Hematopoietic multipotent progenitor cell treated with erythropoietin and hydrocortisone succinate and interleukin-3 and kit ligand, for 4 days (in vitro differentiated cells): ENCODE results near the gene COBL.

Experiments
- DNase-seq: peaks from one replicate; pipeline ENCODE4 v3.0.0-alpha.2; 2015

Gene COBL

DNA sequence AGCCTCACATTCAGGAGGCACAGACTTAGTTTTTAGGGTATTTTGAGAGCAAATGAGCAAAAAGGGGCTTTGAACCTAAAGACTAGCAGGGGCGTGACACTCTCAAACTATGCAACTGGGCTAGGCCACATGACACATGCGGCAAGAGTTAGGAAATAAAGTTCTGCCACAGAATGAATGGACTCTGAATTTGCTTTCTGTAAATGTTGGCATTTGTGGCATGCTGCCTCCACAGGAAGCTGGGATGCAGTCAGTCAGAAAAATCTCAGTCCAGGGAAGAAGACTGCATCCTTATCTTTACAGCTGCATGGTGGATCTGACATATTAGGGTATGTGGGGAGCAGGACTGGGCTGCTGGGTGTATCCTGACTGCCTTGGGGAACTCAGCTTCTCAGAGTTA is 181.0 kb downstream of the COBL start:
- DNase-seq = no peak

DNA sequence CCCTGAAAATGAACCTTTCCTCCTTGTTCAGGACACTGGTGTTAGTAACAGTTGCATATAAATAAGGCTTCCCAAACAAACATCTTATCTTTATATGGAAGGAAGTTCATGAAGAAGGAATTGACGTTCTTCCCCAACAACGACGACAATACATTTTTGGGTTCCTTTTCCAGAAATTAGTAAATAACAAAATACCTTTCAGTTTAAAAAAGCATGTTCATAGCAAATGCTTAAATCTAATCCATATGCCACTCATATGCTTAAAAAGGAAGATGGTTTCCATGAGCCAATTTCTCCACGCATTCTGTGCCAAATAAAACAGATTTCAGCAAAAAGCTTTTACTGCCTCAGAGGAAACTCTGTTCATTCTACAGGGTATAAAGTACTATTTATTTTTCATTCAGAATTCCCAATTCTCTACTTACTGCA is 182.6 kb downstream of the COBL start:
- no peak for DNase-seq

DNA sequence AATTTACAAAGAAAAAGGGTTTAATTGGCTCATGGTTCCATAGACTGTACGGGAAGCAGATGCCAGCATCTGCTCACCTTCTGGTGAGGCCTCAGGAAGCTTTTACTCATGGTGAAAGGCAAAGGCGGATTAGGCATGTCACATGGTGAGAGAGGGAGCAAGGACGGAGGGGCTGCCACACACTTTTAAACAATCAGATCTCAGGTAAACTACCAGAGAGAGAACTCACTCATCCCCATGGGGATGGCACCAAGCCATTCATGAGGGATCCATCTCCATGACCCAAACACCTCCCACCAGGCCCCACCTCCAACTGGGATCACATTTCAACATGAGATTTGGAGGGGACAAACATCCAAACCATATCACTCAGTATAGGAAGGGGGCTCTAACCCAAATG is 183.9 kb downstream of the COBL start:
- DNase-seq = no peak

DNA sequence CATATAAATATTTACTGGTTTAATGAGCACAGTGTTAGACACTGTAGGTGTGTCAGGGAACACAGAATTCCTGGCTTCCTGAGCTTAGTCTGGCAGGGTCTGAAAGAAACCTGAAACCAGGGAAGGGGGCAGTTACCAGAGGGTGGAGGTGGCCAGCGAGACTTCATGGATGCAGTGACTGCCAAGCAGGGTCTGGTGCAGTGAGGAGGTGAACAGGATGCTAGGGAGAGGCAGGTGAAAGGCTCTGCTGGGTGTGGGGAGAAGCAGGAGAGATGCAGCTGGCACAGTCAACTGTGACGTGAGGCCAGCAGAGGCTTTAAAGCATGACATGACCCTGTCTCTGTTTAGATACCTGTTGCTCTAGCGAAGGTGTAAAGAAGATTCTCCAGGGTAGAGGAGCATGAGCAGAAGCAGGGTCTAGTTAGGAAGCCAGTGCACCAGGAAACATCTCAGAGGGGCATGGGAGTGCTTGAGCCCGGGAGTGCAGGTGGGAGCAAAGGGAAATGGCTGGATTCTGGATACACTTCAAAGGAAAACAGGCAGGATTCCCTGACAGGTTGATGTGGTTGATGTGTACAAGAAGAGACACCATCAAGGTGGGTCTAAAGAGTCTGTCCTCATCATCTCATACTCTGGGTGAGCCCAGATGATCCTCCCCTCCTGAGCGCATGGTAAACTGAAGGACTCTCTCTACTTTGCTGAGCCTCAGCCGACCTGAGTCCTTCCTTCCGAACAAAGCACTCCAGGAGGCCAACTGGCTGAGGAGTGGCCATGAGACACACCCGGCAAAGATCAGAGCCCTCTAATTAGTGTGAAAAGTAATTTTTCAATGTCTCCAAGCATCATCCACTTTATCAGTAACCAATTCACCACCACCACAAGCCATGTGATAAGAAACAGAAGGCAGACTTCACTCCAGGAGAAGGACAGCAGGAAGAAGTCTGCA is 186.8 kb downstream of the COBL start:
- DNase-seq = peak; percentile 56

GRCh38 chr7:51128545-51129435 is 187.8 kb downstream of the COBL start:
- peak; percentile 32 for DNase-seq

DNA sequence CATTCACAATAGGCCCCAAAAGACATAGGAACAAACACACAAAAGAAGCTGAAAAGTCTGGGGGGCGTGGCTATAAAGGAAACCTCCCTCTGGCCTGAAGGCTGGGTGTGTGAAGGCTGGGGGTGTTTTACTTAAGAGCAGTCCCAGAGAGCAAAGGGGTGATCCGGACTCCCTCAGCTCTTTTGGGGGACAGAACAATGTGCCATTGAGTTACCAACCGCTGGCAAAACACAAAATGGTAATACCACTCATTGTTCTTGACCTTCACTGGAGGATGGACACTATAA is 189.0 kb downstream of the COBL start:
- DNase-seq = no peak

- DNase-seq = no peak
Observed at GRCh38 chr7:51126813-51127617, 189.6 kb downstream of the COBL start.

- DNase-seq = no peak
Observed at GRCh38 chr7:51126324-51126723, 190.3 kb downstream of the COBL start.

DNA sequence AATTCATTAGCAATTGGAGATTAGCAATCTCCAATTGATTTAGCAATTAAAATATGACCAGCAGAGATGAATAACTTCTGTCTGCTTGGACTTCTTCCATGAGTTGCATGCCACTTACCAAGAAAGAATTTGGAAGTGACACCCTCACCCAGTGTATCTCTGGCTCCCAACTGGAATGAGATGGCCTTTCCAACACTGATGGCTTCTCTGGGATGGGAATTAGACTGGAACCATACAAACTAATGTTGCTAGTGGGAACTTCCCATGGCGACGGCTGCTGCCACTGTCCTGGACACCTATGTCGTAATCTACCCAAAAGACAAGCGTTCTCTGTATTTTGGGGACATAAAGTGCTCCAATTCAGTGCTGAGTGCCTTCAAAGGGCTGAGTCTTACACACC is 192.3 kb downstream of the COBL start:
- no peak for DNase-seq

GRCh38 chr7:51123322-51124019 is 193.1 kb downstream of the COBL start:
- peak; percentile 54 for DNase-seq

DNA sequence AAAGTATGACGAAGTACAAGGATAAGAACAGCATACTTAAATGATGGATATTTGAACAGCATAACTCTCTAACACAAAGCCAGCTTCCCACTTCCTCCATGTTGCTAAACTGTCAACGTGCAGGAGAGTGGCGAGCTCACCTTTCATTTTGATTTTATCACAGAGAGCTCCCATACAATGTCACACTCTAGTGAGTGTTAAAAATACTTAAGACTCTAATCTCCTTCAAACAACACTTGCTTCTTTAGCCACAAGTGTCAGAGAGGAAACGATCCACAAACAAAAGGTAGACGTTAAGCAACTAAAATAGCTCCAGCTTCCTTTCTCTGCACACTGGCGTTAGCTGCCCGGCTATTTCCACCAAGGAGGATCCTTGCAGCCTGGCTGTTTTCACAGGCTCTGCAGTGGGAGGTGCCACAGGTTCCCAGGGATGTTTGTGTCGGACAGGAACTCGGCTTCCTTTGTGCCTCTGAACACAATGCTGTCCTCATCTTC is 194.6 kb downstream of the COBL start:
- no peak for DNase-seq

DNA sequence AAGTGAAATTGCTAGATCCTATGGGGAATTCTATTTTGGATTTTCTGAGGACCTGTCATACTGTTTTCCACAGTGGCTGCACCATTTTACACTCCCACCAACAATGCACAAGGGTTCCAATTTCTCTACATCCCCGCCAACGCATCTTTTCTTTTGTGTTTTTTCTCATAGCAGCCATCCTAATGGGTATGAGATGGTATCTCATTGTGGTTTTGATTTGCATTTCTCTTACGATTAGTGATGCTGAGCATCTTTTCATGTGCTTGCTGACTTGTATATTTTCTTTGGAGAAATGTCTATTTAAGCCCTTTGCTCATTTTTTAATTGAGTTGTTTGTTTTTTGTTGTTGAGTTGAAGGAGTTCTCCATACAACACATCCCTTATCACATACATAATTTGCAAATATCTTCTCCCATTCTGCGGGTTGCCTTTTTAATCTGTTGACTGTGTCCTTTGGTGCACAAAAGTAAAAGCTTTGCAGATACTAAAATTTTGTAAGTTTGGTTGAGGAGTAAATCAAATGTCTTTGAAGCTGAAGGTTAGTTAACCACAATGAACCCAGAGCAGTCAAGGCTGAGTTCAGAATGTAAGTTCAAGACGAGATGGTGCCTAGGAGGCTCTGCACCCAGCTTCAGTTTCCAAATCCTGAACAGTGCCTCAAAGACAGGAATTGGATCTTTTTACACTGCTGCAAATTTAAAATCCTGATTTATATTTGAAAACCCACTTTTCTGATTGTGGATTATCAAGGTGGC is 195.4 kb downstream of the COBL start:
- no peak for DNase-seq

GRCh38 chr7:51118628-51119027 is 198.0 kb downstream of the COBL start:
- no peak for DNase-seq

- DNase-seq = no peak
Observed at GRCh38 chr7:51114501-51114900, 202.1 kb downstream of the COBL start.

DNA sequence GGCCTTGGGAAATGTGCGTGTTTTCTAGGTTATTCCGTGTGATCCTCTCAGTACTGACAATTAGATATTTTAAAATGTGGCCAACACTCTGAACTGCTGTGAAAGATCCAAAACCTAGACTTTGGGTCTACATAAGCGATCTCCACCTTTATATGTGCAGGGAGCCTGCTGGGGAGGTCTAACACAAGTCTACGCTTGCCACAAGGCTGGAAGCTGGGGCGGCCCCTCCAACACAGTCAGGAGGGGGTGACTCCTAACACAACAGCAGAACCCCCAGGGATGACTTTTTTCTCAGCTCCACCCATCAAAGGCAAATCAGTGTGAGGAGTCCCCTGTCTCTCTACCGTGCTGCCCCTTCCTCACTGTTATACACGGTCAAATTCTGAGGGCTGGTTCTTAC is 202.6 kb downstream of the COBL start:
- no peak for DNase-seq

DNA sequence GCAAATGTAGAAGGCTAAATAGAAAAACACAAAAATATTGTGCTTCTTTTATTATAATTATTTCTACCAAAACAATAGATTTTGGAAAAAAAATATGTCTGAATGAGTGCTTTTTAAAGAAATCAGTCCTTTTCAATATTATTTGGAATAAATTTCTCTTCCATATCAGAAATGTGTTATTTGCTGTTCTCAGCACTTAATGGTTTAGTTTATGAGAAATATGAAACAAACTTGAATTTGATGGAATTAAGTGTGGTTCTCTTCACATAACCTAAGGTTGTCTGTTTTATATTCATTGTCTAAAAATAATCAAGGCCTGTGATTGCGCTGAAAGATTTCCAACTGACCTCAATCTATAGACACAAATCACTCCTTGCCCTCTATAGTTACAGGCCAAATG is 203.0 kb downstream of the COBL start:
- DNase-seq = no peak

DNA sequence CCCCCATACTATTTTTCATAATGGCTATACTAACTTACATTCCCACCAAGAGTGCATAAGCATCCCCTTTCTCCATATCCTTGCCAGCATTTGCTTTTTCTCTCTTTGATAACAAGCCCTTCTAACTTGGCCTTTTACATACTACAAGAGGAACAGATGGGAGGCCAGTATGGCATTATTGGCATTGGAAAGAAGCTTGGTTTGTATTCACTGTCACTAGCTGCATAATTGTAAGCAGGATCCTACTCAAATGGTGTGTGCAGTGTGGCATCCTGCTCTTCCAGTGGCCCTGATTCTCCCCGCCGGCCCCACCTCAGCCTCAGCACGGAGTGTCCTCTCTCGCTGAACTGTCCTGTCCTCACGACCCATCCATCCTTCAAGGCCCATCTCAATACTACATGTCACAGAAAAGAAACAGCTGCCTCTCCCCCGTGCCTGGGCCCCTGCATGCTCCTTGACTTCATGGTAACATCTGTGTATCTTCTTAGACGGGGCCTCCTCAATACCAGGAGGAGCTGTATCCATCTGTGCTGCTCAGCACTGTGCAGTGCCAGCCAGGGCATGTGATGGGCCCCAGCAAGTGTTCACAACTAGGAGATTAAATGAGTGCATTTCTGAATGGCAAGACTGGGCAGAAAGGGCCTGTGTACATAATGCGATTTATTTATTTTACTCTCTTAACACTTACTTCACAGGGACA is 205.2 kb downstream of the COBL start:
- DNase-seq = no peak

- DNase-seq = no peak
Observed at GRCh38 chr7:51108134-51108533, 208.5 kb downstream of the COBL start.

DNA sequence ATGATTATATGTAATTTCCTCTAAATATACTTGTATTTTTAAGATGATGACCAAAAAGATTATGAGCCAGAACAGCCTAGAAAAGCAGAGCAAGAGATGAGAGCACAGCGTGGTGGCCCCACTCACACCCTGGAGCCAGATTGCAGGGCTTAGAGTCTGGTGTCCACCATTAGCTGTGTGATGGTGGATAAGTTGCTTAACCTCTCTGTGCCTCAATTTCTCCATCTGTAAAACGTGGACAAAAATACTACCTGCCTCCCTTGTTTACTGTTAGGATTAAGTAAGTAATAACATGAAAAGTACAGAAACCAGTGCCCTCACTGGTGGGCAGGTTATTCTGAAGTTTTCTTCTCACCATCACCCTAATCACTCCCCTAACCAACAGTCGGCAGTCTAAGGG is 212.3 kb downstream of the COBL start:
- DNase-seq = no peak

GRCh38 chr7:51103718-51104117 is 212.9 kb downstream of the COBL start:
- DNase-seq = no peak

DNA sequence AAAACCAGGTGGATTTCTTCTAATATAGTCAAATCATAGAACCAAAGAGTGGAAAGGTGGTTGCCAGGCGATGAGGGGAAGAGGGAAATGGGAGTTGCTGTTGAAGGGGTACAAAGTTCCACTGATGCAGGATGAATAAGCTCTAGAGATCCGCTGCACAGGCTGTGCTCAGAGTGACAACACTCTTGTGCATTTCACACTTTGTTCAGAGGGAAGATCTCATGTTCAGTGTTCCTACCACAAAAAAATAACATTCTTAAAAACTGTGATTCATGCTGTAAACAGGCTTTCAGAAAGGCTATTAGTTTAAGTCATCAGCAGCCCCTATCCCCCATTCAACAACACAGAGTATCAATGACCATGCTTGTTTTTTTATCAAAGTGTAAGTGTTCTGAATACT is 213.8 kb downstream of the COBL start:
- no peak for DNase-seq
